Stomach (tissue), 9 donors: ENCODE data around the gene SERINC3. TPM values are rescaled to one million over a fixed set of nuclear protein-coding genes. Genes with fewer than 3 reads are reported as not detected.

ENCODE experiments used
- DNase-seq, 2 donors: peaks; one replicate each; pipeline versions ENCODE4 v3.0.0 to v3.0.0-alpha.2; 2013 to 2019
- H3K27ac ChIP-seq, 5 donors: fragments of 200-600 bp in 4 of 5; sonication (generic) in 4 of 5; one replicate each; pipeline ENCODE4 v1.5.1; 2013 to 2019; ENCODE audit warnings: mild to moderate bottlenecking in 1 of 5, moderate library complexity in 1 of 5
- H3K27me3 ChIP-seq, 3 donors: fragments of 200-600 bp; sonication (generic); one replicate each; pipeline ENCODE4 v1.5.1; 2017 to 2019; ENCODE audit warnings: mixed run types in 1 of 3
- H3K36me3 ChIP-seq, 4 donors: fragments of 200-600 bp; sonication (generic); 1 replicate in 3 of 4; 2 replicates in 1 of 4; pipeline ENCODE4 v1.5.1; 2016 to 2019
- H3K4me1 ChIP-seq, 4 donors: fragments of 200-600 bp; sonication (generic); one replicate each; pipeline ENCODE4 v1.5.1; 2016 to 2019
- H3K4me3 ChIP-seq, 4 donors: fragments of 200-600 bp; sonication (generic) in 3 of 4; one replicate each; pipeline ENCODE4 v1.5.1; 2016 to 2019; ENCODE audit warnings: mild to moderate bottlenecking in 1 of 4
- H3K9me3 ChIP-seq, 4 donors: fragments of 200-600 bp; sonication (generic); one replicate each; pipeline ENCODE4 v1.5.1; 2016 to 2019
- CTCF ChIP-seq, 7 experiments: fragments of 450-650 bp in 4 of 7; fragments of 200-600 bp in 3 of 7; sonication (generic) in 3 of 7; IDR thresholded peaks; one replicate each; pipeline ENCODE4 v1.5.1; 2016 to 2019; ENCODE audit warnings: antibody characterized with exemption in 7 of 7, control low read depth in 2 of 7, mild to moderate bottlenecking in 1 of 7
- EP300 ChIP-seq: sonication (generic); formaldehyde crosslinking; IDR thresholded peaks from one replicate; pipeline ENCODE4 v1.6.1; 2017; ENCODE audit warnings: antibody characterized with exemption
- POLR2A ChIP-seq, 4 donors: fragments of 450-650 bp; IDR thresholded peaks; one replicate each; pipeline ENCODE4 v1.6.1; 2016; ENCODE audit warnings: antibody characterized with exemption in 4 of 4, control low read depth in 2 of 4, mild to moderate bottlenecking in 1 of 4, moderate library complexity in 1 of 4
- POLR2AphosphoS5 ChIP-seq, 3 donors: sonication (generic); formaldehyde crosslinking; IDR thresholded peaks; one replicate each; pipeline ENCODE4 v1.6.1; 2016; ENCODE audit warnings: antibody characterized with exemption in 3 of 3
- WGBS, 5 donors: extraction: QIAGEN DNeasy Blood & Tissue Kit in 3 of 5; methylation state at CpG; one replicate each; pipeline versions ENCODE4 v1.1.5 to v1.1.7; 2013 to 2018; 5-methylcytosine and 5-hydroxymethylcytosine counted together
- intact Hi-C: fragments of 100-400 bp; cut with DNase I; formaldehyde crosslinking; loops from one replicate; pipeline ENCODE4 v1.15.1; 2023; ENCODE audit warnings: low total_unique reads
- polyA plus RNA-seq, 3 donors: library from polyadenylated mRNA; stranded (reverse); fragments of 200-250 nt; gene quantifications; one replicate each; pipeline ENCODE4 v1.2.3, GENCODE V29; 2013
- total RNA-seq, 5 donors: library from RNA; depleted of rRNA; stranded (reverse); fragments of >200 nt; gene quantifications; one replicate each; pipeline versions ENCODE4 v1.1.0 to v1.2.3, GENCODE V29; 2014 to 2016
- donor health status: healthy with polysubstance abuse.
- donor health status: Bipolar disorder and iron deficiency.
- donor health status: healthy.

The SERINC3 gene
- total and polyA plus RNA-seq, 8 donors: 9.6 to 109 (median 42.9) TPM

GRCh38 chr20:44542890-44543289 lies 21.0 kb upstream of the SERINC3 start:
- DNase-seq: no peak
- intact Hi-C loops: loop anchor here (10.0 kb wide), 1 partner anchor 52 kb away; no protein-coding TSS in a partner anchor
- TF ChIP-seq EP300 (no peak), POLR2AphosphoS5 (IDR thresholded peaks at IDR 0.05) (no peak), CTCF (IDR thresholded peaks at IDR 0.05) (no peak), POLR2A (IDR thresholded peaks at IDR 0.05) (no peak)
- H3K4me1 ChIP-seq: peaks cover 0 to 48% (median 20%) of the 10 kb centered on the region in 4 donors
- no peaks in the 10 kb centered on the region for H3K36me3 ChIP-seq
- H3K9me3 ChIP-seq: no peaks in the 10 kb centered on the region
- WGBS, 5 donors: 61 to 79% (median 67%) methylated on average over 1 of the region's 1 CpG
- H3K27me3 ChIP-seq: no peaks in the 10 kb centered on the region
- peak overlapping the region in 3 of 5 donors; percentile 41 to 72 (median 54) for H3K27ac ChIP-seq
- H3K4me3 ChIP-seq: no peak overlapping the region

- Histone ChIP-seq H3K27me3 (no peaks in the 10 kb centered on the region), H3K9me3 (no peaks in the 10 kb centered on the region), H3K36me3 (no peaks in the 10 kb centered on the region), H3K4me3 (no peak overlapping the region), H3K4me1 (peaks cover 0 to 45% (median 19%) of the 10 kb centered on the region in 4 donors), H3K27ac (peak overlapping the region; percentile 36 to 72 (median 43))
- no peak for TF ChIP-seq EP300
- no peak for TF ChIP-seq POLR2A (IDR thresholded peaks at IDR 0.05)
- no peak for TF ChIP-seq CTCF (IDR thresholded peaks at IDR 0.05)
- TF ChIP-seq POLR2AphosphoS5 (IDR thresholded peaks at IDR 0.05): no peak
- 42 to 57% (median 52%) methylated on average over 4 of the region's 4 CpGs for WGBS, 5 donors
- DNase-seq: no peak
- intact Hi-C loops: loop anchor here (10.0 kb wide), 1 partner anchor 53 kb away; no protein-coding TSS in a partner anchor
These were observed 20.1 kb upstream of the SERINC3 start for GRCh38 chr20:44541992-44542391.

GRCh38 chr20:44540834-44541233 lies 19.0 kb upstream of the SERINC3 start:
- H3K27ac ChIP-seq: peak overlapping the region in 3 of 5 donors; percentile 43 to 72 (median 54)
- intact Hi-C loops: loop anchor here (10.0 kb wide), 1 partner anchor 54 kb away; no protein-coding TSS in a partner anchor
- WGBS, 5 donors: 59 to 81% (median 77%) methylated on average over 6 of the region's 6 CpGs
- H3K4me3 ChIP-seq: no peak overlapping the region
- H3K27me3 ChIP-seq: no peaks in the 10 kb centered on the region
- peaks cover 0 to 45% (median 23%) of the 10 kb centered on the region in 4 donors for H3K4me1 ChIP-seq
- no peak for TF ChIP-seq POLR2AphosphoS5 (IDR thresholded peaks at IDR 0.05)
- TF ChIP-seq EP300: no peak
- no peaks in the 10 kb centered on the region for H3K36me3 ChIP-seq
- H3K9me3 ChIP-seq: no peaks in the 10 kb centered on the region
- no peak for DNase-seq

- intact Hi-C loops: no loop called here
- peaks cover 0 to 50% (median 27%) of the 10 kb centered on the region in 4 donors for H3K4me1 ChIP-seq
- H3K4me3 ChIP-seq: no peak overlapping the region
- WGBS, 5 donors: 50 to 82% (median 75%) methylated on average over 1 of the region's 1 CpG
- H3K27me3 ChIP-seq: no peaks in the 10 kb centered on the region
- no peak for DNase-seq
- H3K27ac ChIP-seq: peak overlapping the region in 1 of 5 donors; percentile 49
- H3K36me3 ChIP-seq: no peaks in the 10 kb centered on the region
- H3K9me3 ChIP-seq: no peaks in the 10 kb centered on the region
- TF ChIP-seq CTCF (IDR thresholded peaks at IDR 0.05): peak in 1 of 7 experiments; percentile 9
- no peak for TF ChIP-seq POLR2A (IDR thresholded peaks at IDR 0.05)
- no peak for TF ChIP-seq POLR2AphosphoS5 (IDR thresholded peaks at IDR 0.05)
- TF ChIP-seq EP300: no peak
These were observed 16.1 kb upstream of the SERINC3 start for GRCh38 chr20:44537993-44538392.

- Histone ChIP-seq H3K4me1 (peaks cover 8 to 51% (median 29%) of the 10 kb centered on the region in 4 donors), H3K9me3 (no peaks in the 10 kb centered on the region), H3K4me3 (no peak overlapping the region), H3K27ac (peak overlapping the region in 1 of 5 donors; percentile 43), H3K27me3 (no peaks in the 10 kb centered on the region), H3K36me3 (no peaks in the 10 kb centered on the region)
- WGBS, 5 donors: 81 to 93% (median 86%) methylated on average over 3 of the region's 3 CpGs
- TF ChIP-seq EP300 (no peak), CTCF (IDR thresholded peaks at IDR 0.05) (no peak), POLR2AphosphoS5 (IDR thresholded peaks at IDR 0.05) (no peak), POLR2A (IDR thresholded peaks at IDR 0.05) (no peak)
- intact Hi-C loops: no loop called here
- no peak for DNase-seq
These were observed 14.3 kb upstream of the SERINC3 start for GRCh38 chr20:44536175-44536574.
